NCI-H1694 treated with DMSO at 0.1 percent for 48 hours (cell line): ENCODE data around the gene MBD3L3.
"Not testable (repeated sequence)": the region's sequence is repeated elsewhere in the genome, so short reads cannot be mapped to it uniquely, and the experiment has no call there.

Experiments
- DNase-seq: peaks from one replicate; lab custom pipeline; 2025; lab: John Stamatoyannopoulos, UW

Gene MBD3L3

DNA sequence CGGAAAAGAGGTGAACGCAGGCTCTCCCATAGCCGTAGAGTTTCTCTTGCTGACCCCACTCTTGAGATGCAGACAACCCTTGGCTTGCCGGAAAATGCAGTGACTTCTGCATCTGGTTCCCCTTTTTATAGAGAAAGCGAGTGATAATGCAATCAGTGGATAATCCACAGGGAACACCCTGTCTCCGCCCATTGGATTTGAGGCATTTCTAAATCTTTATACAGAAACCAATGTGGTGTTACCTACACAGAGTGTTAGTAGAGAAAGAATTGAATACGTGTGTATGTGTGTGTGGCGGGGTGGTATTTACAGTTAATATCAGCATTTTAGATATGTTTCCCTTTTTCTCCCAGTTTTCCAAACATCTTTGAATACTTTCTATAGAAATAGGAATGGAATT is at the start of gene MBD3L3:
TSS of gene MBD3L3 (minus strand) at position 101 of the 400 bp plus-strand sequence. CDS start at position 30, 71 bp downstream.
- not testable (repeated sequence) for DNase-seq

GRCh38 chr19:7106711-7107657 is 48.5 kb upstream of the MBD3L3 start:
- DNase-seq, result no peak

DNA sequence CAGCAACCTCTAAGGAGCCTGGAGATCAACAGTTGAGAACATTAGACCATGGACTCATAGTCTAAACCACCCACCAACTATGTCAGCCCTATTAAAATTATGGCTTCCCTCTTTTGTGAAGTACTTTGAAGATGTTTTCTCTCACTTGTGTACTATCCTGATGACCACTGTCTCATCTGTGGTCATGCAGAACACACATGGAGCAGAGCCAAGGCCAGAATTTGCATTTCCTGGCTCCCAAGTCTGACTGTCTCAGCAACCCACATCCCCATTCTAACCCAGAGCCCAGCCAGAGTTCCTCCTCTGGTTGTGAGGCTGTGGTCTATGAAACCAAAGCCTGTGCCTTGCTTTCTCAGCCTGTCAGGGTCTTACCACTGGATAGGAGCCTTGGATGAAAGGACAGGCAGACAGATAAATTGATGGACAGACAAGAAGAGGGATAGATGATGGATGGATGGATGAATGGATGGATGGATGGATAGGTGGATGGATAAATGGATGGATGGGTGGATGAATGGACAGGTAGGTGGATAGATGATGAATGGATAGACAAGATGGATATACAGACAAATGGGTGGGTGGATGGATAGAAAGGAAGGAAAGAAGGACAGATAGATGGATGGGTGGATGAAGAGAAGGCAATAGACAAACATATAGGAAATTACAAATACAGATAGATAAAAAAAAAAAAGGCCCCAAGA is 46.4 kb upstream of the MBD3L3 start:
- DNase-seq, result no peak

DNA sequence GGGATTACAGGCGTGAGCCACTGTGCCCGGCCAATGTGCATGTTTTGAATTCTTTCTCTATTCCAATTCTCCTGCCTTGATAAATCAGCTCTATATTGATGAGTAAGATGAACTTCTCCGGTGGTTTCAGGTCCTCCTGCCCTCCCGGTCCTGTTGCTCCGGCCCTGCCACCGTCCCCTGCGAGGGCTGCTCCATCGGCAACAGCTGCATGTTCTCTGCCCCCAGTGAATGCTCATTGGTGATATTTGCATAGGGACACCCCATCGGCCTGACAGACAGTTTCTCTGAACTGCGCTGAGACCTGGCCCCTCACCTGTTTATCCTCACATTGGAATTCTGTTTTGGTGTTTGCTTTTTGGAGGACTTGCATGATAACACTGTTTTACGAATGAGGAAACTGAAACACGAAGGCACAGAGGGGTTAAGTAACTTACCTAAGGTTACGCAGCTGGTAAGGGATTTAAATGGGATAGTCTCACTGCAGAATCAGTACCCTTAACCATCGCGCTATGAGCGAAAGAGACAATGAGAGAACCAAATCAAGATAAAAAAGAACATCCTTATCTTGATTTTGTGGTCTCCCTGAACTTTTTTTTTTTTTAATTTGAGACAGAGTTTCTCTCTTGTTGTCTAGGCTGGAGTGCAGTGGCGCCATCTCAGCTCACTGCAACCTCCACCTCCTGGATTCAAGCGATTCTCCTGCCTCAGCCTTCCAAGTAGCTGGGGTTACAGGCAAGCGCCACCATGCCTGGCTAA is 43.2 kb upstream of the MBD3L3 start:
- no peak for DNase-seq

GRCh38 chr19:7099597-7099921 is 41.1 kb upstream of the MBD3L3 start:
- no peak for DNase-seq

DNA sequence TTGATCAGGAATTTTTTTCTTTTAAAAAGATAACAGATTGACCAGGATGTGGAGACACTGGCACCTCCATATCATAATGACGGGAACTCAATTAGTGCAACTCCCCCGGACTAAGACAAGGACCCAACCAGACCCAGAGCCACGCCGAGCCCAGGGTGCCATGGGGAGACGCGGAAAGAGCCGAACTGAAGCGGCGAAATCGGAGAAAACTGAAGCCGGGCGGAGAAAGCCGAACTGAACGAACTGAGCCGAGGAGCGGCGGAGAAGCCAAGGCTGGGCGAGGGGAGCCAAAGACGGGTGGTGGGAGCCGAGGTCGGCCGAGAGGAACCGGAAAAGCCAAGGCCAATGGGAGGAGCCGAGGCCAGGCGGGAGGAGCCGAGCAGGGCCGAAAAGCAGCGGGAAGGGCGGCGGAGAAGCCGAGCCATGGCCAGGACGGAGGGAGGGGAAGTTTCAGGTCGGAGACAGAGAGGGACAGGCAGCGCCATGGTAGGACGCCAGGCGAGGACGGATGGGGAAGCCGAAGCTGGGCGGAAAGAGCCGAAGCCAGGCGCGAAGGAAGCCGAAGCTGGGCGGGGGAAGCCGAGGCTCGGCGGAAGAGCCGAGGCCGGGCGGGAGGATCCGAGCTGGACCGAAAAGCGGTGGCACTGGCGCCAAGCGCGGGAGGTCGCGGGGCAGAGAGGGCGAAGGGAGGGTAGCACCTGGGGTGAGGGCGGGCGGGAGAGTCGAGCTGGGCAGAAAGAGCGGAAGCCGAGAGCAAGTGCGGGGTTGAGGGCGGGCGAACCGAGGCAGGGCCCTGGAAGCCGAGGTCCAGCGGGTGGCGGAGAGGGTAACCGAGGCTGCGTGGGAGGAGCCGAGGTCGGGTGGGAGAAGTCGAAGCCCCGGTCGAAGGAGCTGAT is 40.5 kb upstream of the MBD3L3 start:
- peak; percentile 72 for DNase-seq

GRCh38 chr19:7098096-7098495 is 39.6 kb upstream of the MBD3L3 start:
- no peak for DNase-seq

GRCh38 chr19:7088999-7089398 is 30.5 kb upstream of the MBD3L3 start:
- DNase-seq, result no peak

DNA sequence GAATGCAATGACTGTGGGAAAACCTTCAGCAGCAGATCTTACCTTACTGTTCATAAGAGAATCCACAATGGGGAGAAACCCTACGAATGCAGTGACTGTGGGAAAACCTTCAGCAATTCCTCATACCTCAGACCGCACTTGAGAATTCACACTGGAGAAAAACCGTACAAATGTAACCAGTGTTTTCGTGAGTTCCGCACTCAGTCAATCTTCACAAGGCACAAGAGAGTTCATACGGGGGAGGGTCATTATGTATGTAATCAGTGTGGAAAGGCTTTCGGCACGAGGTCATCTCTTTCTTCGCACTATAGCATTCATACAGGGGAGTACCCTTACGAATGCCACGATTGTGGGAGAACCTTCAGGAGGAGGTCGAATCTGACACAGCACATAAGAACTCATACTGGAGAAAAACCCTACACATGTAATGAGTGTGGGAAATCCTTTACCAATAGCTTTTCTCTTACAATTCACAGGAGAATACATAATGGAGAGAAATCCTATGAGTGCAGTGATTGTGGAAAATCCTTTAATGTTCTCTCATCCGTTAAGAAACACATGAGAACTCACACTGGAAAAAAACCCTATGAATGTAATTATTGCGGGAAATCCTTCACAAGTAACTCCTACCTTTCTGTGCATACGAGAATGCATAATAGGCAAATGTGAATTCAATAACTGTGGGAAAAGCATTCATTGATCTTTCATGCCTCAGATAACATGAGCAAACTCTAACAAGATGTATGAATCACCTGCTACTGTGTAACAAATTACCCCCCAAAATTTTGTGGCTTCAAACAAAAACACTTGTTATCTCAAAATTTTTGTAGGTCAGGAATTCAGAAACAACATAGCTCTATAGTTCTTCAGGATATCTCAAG is 24.8 kb upstream of the MBD3L3 start:
- DNase-seq, result no peak

- no peak for DNase-seq
Measured at GRCh38 chr19:7078008-7078407, 19.5 kb upstream of the MBD3L3 start.

GRCh38 chr19:7076151-7076550 is 17.7 kb upstream of the MBD3L3 start:
- DNase-seq, result no peak

- no peak for DNase-seq
Measured at GRCh38 chr19:7074705-7075282, 16.3 kb upstream of the MBD3L3 start.

- no peak for DNase-seq
Measured at GRCh38 chr19:7072541-7072940, 14.1 kb upstream of the MBD3L3 start.

DNA sequence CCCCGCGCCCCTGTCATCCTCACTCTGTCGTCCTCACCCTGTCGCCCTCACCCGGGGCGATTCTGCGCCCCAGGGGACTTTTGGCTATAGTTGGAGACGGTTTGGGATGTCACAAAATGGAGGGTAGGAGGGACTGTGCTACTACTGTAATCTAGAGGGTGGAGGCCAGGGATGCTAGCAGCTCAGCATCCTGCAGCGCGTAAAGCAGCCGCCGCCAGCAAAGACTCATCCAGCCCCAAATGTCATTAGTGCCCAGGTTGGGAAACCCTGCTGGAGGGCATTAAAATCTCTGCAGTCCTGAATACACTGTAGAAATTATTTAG is 11.4 kb upstream of the MBD3L3 start:
- no peak for DNase-seq

DNA sequence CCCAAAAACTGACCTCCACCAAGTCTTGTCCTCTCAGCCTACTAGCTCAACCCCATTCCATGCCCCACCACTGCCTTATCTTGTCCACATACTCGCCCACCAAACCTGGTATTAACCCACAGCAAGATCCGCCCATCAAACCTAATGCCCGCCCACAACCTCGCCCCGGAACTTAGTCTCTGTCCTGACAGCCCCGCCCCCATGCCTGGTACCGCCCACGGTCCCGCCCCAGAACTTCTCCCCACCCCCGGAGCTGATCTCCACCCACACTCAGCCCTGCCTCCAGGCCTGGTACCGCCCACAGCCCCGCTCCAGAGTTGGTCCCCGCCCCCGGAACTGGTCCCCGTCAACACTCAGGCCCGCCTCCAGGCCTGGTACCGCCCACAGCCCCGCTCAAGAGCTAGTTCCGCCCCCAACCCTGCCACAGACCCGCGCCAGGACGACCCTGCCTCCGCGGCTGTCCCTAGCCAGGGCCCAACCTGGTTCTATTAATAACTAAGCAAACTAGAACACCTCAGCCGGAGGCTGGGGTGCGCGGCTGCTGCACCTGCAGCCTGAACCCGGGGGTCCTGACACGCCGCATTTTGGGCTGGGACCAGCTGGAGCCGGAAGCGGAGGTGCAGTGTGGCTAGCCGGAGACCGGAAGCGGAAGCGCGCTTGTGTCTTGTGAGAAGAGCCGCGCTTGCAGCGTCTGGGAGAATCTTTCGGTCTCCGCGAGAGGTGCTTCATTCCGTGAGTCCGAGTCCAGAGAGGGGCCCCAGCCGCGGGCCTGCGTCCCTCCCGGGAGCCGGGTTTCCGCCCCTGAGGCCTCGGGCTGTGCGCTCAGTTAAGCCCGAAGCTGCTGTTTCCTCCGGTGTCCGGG is 10.8 kb upstream of the MBD3L3 start, which contains the start of gene ZNF557:
TSS of gene ZNF557 (plus strand) at position 662 of the 862 bp plus-strand sequence. CDS start 5,372 bp downstream, outside the sequence.
- peak; percentile 77 for DNase-seq

- no peak for DNase-seq
Measured at GRCh38 chr19:7068599-7068998, 10.1 kb upstream of the MBD3L3 start.

DNA sequence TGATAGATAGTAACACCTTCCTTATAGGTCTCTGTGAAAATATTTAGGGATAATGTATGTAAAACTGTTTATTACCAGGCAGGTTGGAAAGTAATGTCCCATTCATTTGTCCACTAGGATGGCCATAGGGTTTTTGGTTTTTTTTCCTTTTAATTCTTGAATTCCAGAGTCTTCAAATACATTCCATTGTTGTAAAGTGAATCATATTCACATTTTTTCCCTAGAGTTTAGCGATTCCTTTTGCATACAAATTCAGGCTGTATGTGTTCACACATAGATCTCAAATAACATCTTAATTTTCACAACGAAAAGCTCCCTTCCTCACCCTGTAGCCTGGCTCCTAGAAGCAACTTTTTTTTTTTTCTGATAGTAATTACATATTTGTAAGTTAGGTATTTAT is 9.2 kb upstream of the MBD3L3 start:
- DNase-seq, result no peak

DNA sequence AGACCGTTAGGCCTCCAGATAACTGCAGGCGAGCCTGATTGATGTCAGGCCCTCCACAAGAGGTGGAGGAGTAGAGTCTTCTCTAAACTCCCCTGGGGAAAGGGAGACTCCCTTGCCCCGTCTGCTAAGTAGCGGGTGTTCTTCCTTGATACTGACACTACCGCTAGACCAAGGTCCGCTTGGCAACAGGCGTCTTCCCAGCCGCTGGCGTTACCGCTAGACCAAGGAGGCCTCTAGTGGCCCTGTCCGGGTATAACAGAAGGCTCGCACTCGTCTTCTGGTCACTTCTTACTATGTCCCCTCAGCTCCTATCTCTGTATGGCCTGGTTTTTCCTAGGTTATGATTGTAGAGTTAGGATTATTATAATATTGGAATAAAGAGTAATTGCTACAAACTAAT is 8.6 kb upstream of the MBD3L3 start:
- DNase-seq, result not testable (repeated sequence)

- DNase-seq, result no peak
Measured at GRCh38 chr19:7063764-7064418, 5.4 kb upstream of the MBD3L3 start.
